ENCODE data around the gene DIP2B.

The DIP2B gene

GRCh38 chr12:50655374-50655921, 150.7 kb downstream of the DIP2B start:
- no peak for ATAC-seq
- Mint-ChIP-seq H3K27me3 (no peaks in the 10 kb centered on the region), H3K9me3 (no peaks in the 10 kb centered on the region), H3K36me3 (ENCODE audit: low read depth) (peaks cover 14% of the 10 kb centered on the region), H3K4me1 (peaks cover 6% of the 10 kb centered on the region), H3K27ac (no peak overlapping the region), H3K4me3 (no peak overlapping the region)
- no peak for DNase-seq

- ATAC-seq, result no peak
- DNase-seq, result no peak
- H3K4me3 Mint-ChIP-seq, result no peak overlapping the region
- H3K27me3 Mint-ChIP-seq, result no peaks in the 10 kb centered on the region
- H3K4me1 Mint-ChIP-seq, result peaks cover 9% of the 10 kb centered on the region
- H3K9me3 Mint-ChIP-seq, result no peaks in the 10 kb centered on the region
- H3K36me3 Mint-ChIP-seq (ENCODE audit: low read depth), result peaks cover 15% of the 10 kb centered on the region
- peak overlapping the region; percentile 7 for H3K27ac Mint-ChIP-seq
Observed at GRCh38 chr12:50659260-50659659, 154.5 kb downstream of the DIP2B start.

GRCh38 chr12:50659690-50660424, 155.1 kb downstream of the DIP2B start:
- H3K27ac Mint-ChIP-seq, result peak overlapping the region; percentile 7
- no peaks in the 10 kb centered on the region for H3K9me3 Mint-ChIP-seq
- no peak overlapping the region for H3K4me3 Mint-ChIP-seq
- no peaks in the 10 kb centered on the region for H3K27me3 Mint-ChIP-seq
- peaks cover 10% of the 10 kb centered on the region for H3K4me1 Mint-ChIP-seq
- H3K36me3 Mint-ChIP-seq (ENCODE audit: low read depth), result peaks cover 12% of the 10 kb centered on the region
- DNase-seq (no peak), ATAC-seq (no peak)

GRCh38 chr12:50660425-50660822, 155.6 kb downstream of the DIP2B start:
- Mint-ChIP-seq H3K9me3 (no peaks in the 10 kb centered on the region), H3K36me3 (ENCODE audit: low read depth) (peaks cover 12% of the 10 kb centered on the region), H3K4me1 (peaks cover 10% of the 10 kb centered on the region), H3K27ac (no peak overlapping the region), H3K27me3 (no peaks in the 10 kb centered on the region), H3K4me3 (no peak overlapping the region)
- DNase-seq, result no peak
- ATAC-seq, result no peak

GRCh38 chr12:50661300-50662115, 156.7 kb downstream of the DIP2B start:
- Mint-ChIP-seq H3K27me3 (no peaks in the 10 kb centered on the region), H3K4me1 (peaks cover 10% of the 10 kb centered on the region), H3K9me3 (no peaks in the 10 kb centered on the region), H3K36me3 (ENCODE audit: low read depth) (peaks cover 12% of the 10 kb centered on the region), H3K4me3 (no peak overlapping the region), H3K27ac (no peak overlapping the region)
- DNase-seq (no peak), ATAC-seq (no peak)

- no peak for ATAC-seq
- Mint-ChIP-seq H3K27me3 (no peaks in the 10 kb centered on the region), H3K9me3 (no peaks in the 10 kb centered on the region), H3K36me3 (ENCODE audit: low read depth) (peaks cover 12% of the 10 kb centered on the region), H3K4me3 (no peak overlapping the region), H3K27ac (no peak overlapping the region), H3K4me1 (peaks cover 10% of the 10 kb centered on the region)
- no peak for DNase-seq
Observed at GRCh38 chr12:50662116-50662510, 157.3 kb downstream of the DIP2B start.

- peaks cover 10% of the 10 kb centered on the region for H3K4me1 Mint-ChIP-seq
- no peak overlapping the region for H3K27ac Mint-ChIP-seq
- no peak overlapping the region for H3K4me3 Mint-ChIP-seq
- peaks cover 4% of the 10 kb centered on the region for H3K36me3 Mint-ChIP-seq (ENCODE audit: low read depth)
- DNase-seq (no peak), ATAC-seq (no peak)
- no peaks in the 10 kb centered on the region for H3K9me3 Mint-ChIP-seq
- no peaks in the 10 kb centered on the region for H3K27me3 Mint-ChIP-seq
Observed at GRCh38 chr12:50665170-50665569, 160.4 kb downstream of the DIP2B start.

- no peak for ATAC-seq
- no peak overlapping the region for H3K4me3 Mint-ChIP-seq
Observed at GRCh38 chr12:50665609-50666008, 160.8 kb downstream of the DIP2B start.

GRCh38 chr12:50666023-50666422, 161.2 kb downstream of the DIP2B start:
- no peaks in the 10 kb centered on the region for H3K27me3 Mint-ChIP-seq
- no peak for ATAC-seq

More at GRCh38 chr12:50665609-50666008, 160.8 kb downstream of the DIP2B start:
- no peak overlapping the region for H3K27ac Mint-ChIP-seq
- no peak for DNase-seq
- no peaks in the 10 kb centered on the region for H3K9me3 Mint-ChIP-seq
- H3K4me1 Mint-ChIP-seq, result peaks cover 10% of the 10 kb centered on the region
- no peaks in the 10 kb centered on the region for H3K36me3 Mint-ChIP-seq (ENCODE audit: low read depth)
- H3K27me3 Mint-ChIP-seq, result no peaks in the 10 kb centered on the region

GRCh38 chr12:50672158-50672557, 167.4 kb downstream of the DIP2B start:
- H3K27me3 Mint-ChIP-seq, result no peaks in the 10 kb centered on the region
- ATAC-seq, result no peak
- peaks cover 7% of the 10 kb centered on the region for H3K36me3 Mint-ChIP-seq (ENCODE audit: low read depth)
- H3K9me3 Mint-ChIP-seq, result no peaks in the 10 kb centered on the region
- DNase-seq, result no peak
- H3K4me1 Mint-ChIP-seq, result no peaks in the 10 kb centered on the region
- H3K4me3 Mint-ChIP-seq, result no peak overlapping the region
- no peak overlapping the region for H3K27ac Mint-ChIP-seq

More at GRCh38 chr12:50666023-50666422, 161.2 kb downstream of the DIP2B start:
- no peak overlapping the region for H3K27ac Mint-ChIP-seq
- DNase-seq, result no peak
- H3K9me3 Mint-ChIP-seq, result no peaks in the 10 kb centered on the region
- H3K36me3 Mint-ChIP-seq (ENCODE audit: low read depth), result no peaks in the 10 kb centered on the region
- peaks cover 10% of the 10 kb centered on the region for H3K4me1 Mint-ChIP-seq
- H3K4me3 Mint-ChIP-seq, result no peak overlapping the region

GRCh38 chr12:50676756-50677155, 172.0 kb downstream of the DIP2B start:
- peaks cover 12% of the 10 kb centered on the region for H3K36me3 Mint-ChIP-seq (ENCODE audit: low read depth)
- ATAC-seq (no peak), DNase-seq (no peak)
- H3K27me3 Mint-ChIP-seq, result no peaks in the 10 kb centered on the region
- no peaks in the 10 kb centered on the region for H3K9me3 Mint-ChIP-seq
- no peak overlapping the region for H3K4me3 Mint-ChIP-seq
- no peak overlapping the region for H3K27ac Mint-ChIP-seq
- H3K4me1 Mint-ChIP-seq, result no peaks in the 10 kb centered on the region

GRCh38 chr12:50677858-50678257, 173.1 kb downstream of the DIP2B start:
- peaks cover 15% of the 10 kb centered on the region for H3K36me3 Mint-ChIP-seq (ENCODE audit: low read depth)
- DNase-seq (no peak), ATAC-seq (no peak)
- no peaks in the 10 kb centered on the region for H3K9me3 Mint-ChIP-seq
- H3K4me3 Mint-ChIP-seq, result no peak overlapping the region
- no peaks in the 10 kb centered on the region for H3K27me3 Mint-ChIP-seq
- no peak overlapping the region for H3K27ac Mint-ChIP-seq
- no peaks in the 10 kb centered on the region for H3K4me1 Mint-ChIP-seq

GRCh38 chr12:50678650-50679365, 174.0 kb downstream of the DIP2B start:
- H3K36me3 Mint-ChIP-seq (ENCODE audit: low read depth), result peaks cover 12% of the 10 kb centered on the region
- H3K9me3 Mint-ChIP-seq, result no peaks in the 10 kb centered on the region
- no peak overlapping the region for H3K27ac Mint-ChIP-seq
- H3K27me3 Mint-ChIP-seq, result no peaks in the 10 kb centered on the region
- H3K4me1 Mint-ChIP-seq, result no peaks in the 10 kb centered on the region
- ATAC-seq (no peak), DNase-seq (no peak)
- H3K4me3 Mint-ChIP-seq, result no peak overlapping the region

- ATAC-seq, result no peak
- Mint-ChIP-seq H3K9me3 (no peaks in the 10 kb centered on the region), H3K4me1 (no peaks in the 10 kb centered on the region), H3K27me3 (no peaks in the 10 kb centered on the region), H3K36me3 (ENCODE audit: low read depth) (peaks cover 16% of the 10 kb centered on the region), H3K4me3 (no peak overlapping the region), H3K27ac (no peak overlapping the region)
- DNase-seq, result no peak
Observed at GRCh38 chr12:50679612-50680011, 174.8 kb downstream of the DIP2B start.

All from activated naive CD8-positive, alpha-beta T cell treated with anti-CD3 and anti-CD28 coated beads, Interleukin-2, amount 50 U/mL, for 24 hours (primary cell).